ENCODE results near the gene MESD. TPM values are rescaled to one million over a fixed set of nuclear protein-coding genes. Genes with fewer than 3 reads are reported as not detected.

Gene MESD
- total and polyA plus RNA-seq, 2 of the 4 experiments (the other 2 are of a cell fraction), result 10.0 to 14.0 TPM

DNA sequence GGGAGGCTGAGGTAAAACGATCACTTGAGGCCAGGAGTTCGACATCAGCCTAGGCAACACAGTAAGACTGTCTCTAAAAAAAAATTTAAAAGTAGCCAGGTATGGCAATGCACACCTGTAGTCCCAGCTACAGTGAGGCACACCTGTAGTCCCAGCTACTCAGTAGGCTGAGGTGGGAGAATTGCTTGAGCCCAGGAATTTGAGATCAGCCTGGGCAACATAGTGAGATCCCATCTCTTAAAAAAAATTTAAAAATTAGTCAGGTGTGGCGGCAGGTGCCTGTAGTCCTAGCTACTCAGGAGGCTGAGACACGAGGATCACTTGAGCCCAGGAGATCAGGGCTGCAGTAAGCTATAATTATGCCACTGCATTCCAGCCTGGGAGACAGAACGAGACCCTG, 6.8 kb downstream of the MESD start:
- Histone ChIP-seq H2AK9ac (replicated peaks; ENCODE audit: low read depth, low read length, poor library complexity) (no peak overlapping the region), H2AFZ (replicated peaks; ENCODE audit: low read length, poor library complexity) (no peak overlapping the region), H2BK20ac (ENCODE audit: low read depth, low read length) (no peak overlapping the region), H3K36me3 (ENCODE audit: control insufficient read depth, insufficient read depth, low read length) (peaks cover 13% of the 10 kb centered on the region), H2BK15ac (ENCODE audit: low read depth, low read length) (no peak overlapping the region), H4K20me1 (ENCODE audit: insufficient read depth, low read length) (peaks cover 16% of the 10 kb centered on the region; the same call in 1 of the 2 replicates), H4K8ac (ENCODE audit: low read depth in 2 of 2, low read length in 2 of 2) (no peak overlapping the region), H3K27me3 (ENCODE audit: control insufficient read depth, insufficient read depth, low read length) (no peaks in the 10 kb centered on the region), H2BK120ac (ENCODE audit: low read depth, low read length) (no peak overlapping the region), H3K4me3 (ENCODE audit: insufficient read depth, low read depth, low read length) (no peak overlapping the region), H3K9ac (ENCODE audit: low read depth, low read length) (no peak overlapping the region), H3K18ac (ENCODE audit: low read depth, low read length) (no peak overlapping the region), H3K14ac (replicated peaks; ENCODE audit: low read depth, low read length) (no peak overlapping the region), H3K9me1 (ENCODE audit: insufficient read depth, low read length) (peaks cover 13% of the 10 kb centered on the region), H3K4ac (ENCODE audit: low read depth, low read length) (no peak overlapping the region), H3K4me1 (ENCODE audit: control insufficient read depth, insufficient read depth, low read length) (peaks cover 5% of the 10 kb centered on the region), H3K79me1 (ENCODE audit: low read depth in 1 of 2, low read length in 2 of 2) (peaks cover 27 to 74% of the 10 kb centered on the region in 2 experiments), H3K23ac (ENCODE audit: low read depth, low read length) (no peak overlapping the region), H3K56ac (ENCODE audit: extremely low read depth, insufficient read depth, low read length) (no peak overlapping the region), H3K9me3 (ENCODE audit: control insufficient read depth, insufficient read depth, low read length) (no peaks in the 10 kb centered on the region), H3K4me2 (ENCODE audit: low read depth, low read length) (no peak overlapping the region), H4K5ac (ENCODE audit: low read depth, low read length) (no peak overlapping the region), H2AK5ac (ENCODE audit: low read depth, low read length) (no peak overlapping the region), H3K27ac (ENCODE audit: insufficient read depth, low read length) (no peak overlapping the region), H4K91ac (ENCODE audit: insufficient read depth, low read depth, low read length) (no peak overlapping the region), H2BK5ac (ENCODE audit: low read depth, low read length, poor library complexity, severe bottlenecking) (no peak overlapping the region)
- in situ Hi-C loops (cut with MboI; ENCODE audit: low sequenced_read_pairs) (no loop called here), intact Hi-C loops (cut with micrococcal nuclease) (no loop called here), dilution Hi-C loops (cut with HindIII; ENCODE audit: low sequenced_read_pairs, unreplicated experiment) (no loop called here)
- no TSS peak for BruUV-seq (replicated peaks)
- no peak for TF ChIP-seq NFE2L2 (IDR thresholded peaks at IDR 0.05; ENCODE audit: low read depth, low read length)
- no peak for TF ChIP-seq RAD21 (IDR thresholded peaks at IDR 0.05; ENCODE audit: low read length)
- TF ChIP-seq CEBPB (IDR thresholded peaks at IDR 0.05; ENCODE audit: low read depth, low read length), result no peak
- TF ChIP-seq, protein P1, sequence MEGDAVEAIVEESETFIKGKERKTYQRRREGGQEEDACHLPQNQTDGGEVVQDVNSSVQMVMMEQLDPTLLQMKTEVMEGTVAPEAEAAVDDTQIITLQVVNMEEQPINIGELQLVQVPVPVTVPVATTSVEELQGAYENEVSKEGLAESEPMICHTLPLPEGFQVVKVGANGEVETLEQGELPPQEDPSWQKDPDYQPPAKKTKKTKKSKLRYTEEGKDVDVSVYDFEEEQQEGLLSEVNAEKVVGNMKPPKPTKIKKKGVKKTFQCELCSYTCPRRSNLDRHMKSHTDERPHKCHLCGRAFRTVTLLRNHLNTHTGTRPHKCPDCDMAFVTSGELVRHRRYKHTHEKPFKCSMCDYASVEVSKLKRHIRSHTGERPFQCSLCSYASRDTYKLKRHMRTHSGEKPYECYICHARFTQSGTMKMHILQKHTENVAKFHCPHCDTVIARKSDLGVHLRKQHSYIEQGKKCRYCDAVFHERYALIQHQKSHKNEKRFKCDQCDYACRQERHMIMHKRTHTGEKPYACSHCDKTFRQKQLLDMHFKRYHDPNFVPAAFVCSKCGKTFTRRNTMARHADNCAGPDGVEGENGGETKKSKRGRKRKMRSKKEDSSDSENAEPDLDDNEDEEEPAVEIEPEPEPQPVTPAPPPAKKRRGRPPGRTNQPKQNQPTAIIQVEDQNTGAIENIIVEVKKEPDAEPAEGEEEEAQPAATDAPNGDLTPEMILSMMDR (conservative IDR thresholded peaks at IDR 0.05; ENCODE audit: low read depth, low read length), result no peak
- DNase-seq, result no peak
- ChIA-PET CTCF (no interaction called here), POLR2A (ENCODE audit: unreplicated experiment) (no interaction called here)
- no peak for ATAC-seq (ENCODE audit: low read depth)
- no CpG with 5 or more reads among the region's 5 CpGs for WGBS, 2 experiments (ENCODE audit: extremely low coverage in 2 of 2, insufficient read length in 1 of 2)

All from IMR-90 (cell line).